Midbrain (tissue), 1 donor: Measurements from ENCODE around the gene FLRT2.

Experiments used
- DNase-seq: peaks from one replicate; lab custom pipeline; 2025; lab: John Stamatoyannopoulos, UW

Gene FLRT2

DNA sequence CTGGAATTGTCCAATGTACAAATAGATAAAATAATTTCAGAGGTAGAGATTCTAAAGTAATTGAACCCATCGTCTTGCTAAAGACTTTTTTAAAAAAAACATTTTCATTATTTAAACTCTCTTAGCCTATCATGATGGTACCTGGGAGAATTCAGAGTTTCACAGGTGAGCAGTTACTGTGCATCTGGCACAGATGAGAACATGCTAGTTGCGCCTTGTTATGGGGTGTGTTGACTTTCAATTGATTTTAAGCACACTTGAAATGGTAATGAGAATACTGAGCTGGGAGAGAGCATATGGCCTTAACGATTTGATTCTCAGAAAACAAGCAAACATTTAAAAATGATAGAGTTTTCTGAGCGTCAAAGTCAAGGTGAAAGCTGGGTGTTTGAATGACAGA lies 66.6 kb downstream of the FLRT2 start:
- no peak for DNase-seq

DNA sequence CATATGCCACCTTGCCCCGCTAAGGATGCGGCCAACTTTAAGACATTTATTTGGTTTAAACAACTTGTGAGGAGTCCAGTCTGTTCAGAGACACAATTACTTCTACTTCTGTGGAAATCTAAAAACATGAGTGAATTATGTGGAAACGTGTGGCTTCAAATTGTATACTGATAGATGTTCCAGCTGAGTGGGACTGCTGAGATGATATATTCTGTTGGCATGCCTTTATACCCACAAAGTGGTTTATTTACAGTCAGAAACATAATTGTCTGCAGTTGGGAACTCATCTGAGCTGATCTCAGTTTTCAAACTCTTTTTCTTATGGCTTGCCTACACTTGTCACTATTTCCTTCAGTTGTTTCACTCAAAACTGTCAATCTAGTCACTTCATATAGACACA lies 67.8 kb downstream of the FLRT2 start:
- DNase-seq = no peak

DNA sequence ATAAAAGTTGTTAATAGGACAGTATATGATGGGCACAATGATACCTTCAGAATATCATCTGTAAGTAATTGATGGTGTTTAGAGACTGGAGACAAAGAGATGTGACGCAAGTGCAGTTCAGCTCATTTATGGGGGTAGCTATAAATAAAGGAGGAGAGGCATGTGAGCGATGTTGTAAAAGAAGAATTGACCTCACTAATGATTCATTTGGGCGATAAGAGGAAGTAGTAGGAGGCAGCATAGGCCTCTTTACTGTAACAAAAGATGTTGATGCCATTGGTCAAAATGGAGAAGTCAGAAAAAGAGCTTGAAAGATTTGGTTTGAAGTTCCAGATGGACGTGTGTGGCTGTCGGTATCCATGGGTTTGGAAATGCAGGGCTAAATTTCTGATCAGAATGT lies 70.0 kb downstream of the FLRT2 start:
- DNase-seq = no peak

DNA sequence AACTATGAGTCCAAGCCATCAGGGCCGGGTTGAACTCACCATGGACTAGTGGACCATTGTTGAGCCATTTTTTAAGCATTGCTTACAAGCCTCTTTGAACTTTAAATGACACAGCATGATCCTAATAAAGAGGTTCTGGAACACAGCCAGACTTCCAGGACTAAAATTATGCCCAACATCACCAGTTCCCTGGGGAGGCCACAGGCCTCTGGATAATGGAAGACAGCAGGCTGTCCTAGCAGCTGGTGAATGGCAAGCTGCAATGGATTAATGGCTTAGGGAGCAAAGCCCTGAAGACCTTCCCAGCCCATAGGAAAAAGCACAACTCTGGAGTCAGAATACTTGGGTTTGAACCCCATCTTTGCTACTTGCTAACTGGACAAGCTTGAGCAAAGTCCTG lies 71.3 kb downstream of the FLRT2 start:
- DNase-seq = no peak

DNA sequence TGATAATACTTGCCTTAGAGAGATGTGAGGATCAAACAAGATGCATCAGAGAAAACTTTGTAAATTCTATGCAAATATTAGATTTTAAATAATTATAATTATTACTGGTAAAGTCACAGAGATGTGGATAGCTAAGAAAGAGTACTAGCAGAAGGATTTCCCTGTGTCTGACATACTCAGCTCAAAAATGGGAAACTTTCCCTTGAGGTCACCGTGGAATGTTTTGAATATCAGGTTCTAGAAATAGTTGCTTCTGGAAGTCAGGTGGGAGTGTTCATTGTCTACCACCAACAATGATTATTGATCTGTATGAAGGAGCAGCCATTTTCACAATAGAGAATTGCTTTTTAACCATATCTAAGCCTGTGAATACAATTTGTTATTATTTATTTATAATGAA lies 71.7 kb downstream of the FLRT2 start:
- no peak for DNase-seq

DNA sequence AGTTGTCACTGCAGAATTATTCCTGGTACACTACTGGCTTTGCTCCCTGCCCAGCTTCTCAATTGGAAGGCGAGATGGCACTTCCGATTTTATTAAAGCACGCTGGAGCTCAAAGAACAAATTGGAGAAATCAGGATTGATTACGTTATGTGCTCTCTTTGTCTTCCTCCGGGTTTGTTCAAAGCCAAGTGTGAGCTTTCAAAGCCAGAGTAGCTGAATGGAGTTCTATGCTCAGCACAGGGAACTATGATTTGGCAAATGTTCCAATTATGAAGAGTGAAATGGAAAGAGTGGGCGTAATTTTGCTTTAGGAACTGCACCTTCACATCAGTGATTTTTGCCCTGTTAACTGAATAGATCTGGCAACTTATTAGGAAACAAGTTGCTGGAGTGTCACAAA lies 72.4 kb downstream of the FLRT2 start:
- no peak for DNase-seq

DNA sequence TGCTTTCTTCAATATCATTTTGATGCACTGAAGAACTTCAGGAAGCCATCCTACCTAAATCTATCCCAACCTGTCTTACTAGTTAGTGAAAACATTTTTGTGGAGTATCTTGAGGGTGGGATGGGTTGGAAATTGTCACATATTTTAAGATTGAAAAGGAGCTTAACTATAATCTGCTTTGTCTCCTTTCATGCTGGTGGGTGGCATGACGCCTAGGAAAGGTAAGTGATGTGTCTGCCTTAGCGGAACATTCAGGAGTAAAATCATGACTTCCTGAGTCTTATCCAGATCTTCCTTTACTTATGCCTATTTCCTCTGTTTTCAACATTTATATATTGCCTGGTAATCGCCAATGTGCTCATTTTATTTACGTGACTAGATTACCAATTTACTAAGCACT lies 74.1 kb downstream of the FLRT2 start:
- no peak for DNase-seq

DNA sequence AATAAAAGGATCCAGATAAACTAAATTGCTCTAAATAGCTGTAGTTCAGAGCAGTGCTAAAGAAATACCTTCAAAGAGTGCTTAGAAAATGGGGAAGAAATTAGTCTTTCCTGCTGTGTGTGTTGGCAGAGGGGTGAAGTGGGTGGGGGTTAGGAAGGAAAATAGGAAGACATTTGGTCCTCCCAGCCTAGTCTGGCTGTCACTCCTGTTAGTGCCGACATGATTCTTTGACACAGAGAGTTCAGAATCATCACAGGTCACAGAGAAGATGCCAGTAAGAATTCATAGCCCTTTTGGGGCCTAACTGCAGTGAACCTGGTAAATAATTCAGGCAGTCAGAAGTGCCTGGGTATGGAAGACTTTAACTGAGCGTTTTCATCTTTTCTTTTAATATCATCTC lies 74.8 kb downstream of the FLRT2 start:
- DNase-seq = no peak

DNA sequence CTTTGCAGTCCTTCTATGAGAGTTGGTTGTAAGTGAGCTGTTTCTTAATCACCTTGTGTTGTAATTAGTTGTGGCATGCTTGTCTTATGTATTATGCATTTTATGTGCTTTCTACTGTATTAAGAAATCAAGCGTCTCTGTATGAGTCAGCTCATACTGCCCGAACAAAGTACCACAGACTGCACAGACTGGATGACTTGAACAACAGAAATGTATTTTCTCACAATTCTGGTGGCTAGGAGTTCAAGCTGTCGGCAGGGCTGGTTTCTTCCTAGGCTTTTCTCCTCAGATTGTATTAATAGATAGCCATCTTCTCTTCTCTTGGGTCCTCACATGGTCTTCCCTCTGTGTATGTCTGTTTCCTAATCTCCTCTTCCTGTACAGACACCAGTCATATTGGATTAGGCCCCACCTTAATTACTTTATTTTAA lies 77.7 kb downstream of the FLRT2 start:
- no peak for DNase-seq

DNA sequence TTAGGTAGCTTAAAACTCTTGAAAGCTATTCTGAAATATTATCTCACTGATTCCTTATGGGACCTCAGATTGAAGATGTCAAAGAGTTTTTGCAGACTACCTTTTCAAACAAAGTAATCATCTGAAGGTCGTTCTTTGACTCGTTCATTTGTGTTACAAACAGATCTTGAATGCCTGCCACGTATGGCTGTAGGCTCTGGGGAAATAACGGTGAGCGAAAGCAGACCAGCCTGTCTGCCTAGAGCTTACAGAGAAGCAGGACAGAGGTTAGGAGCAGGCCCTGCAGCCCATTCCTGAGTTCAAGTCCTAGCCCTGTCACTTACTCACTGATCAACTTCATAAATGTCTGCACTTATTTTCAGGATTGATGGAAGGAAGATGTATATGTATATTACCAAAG lies 83.6 kb downstream of the FLRT2 start:
- DNase-seq = no peak

DNA sequence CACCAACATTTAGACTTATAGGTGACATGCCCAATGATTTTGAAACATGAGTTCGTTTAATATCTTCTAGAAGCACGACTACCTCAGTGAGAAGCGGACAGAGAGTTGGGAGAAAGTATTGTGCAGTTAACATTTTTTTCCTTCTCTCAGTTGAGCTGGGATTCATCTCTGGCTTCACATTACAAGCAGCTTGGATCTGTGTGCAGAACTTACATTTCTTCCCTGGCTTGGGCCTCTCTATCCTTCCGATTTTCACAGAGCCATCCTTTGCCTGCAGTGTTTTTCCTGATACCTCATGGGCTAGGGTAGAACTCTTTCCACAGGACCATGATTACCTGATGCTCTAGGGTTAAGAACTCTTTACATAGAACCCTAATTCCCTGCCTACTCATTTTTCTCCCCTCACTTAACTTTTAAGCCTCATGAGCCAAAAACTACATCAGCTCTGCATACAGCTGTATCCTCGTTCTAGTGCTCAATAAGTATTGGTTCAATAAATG lies 86.5 kb downstream of the FLRT2 start:
- DNase-seq = no peak

DNA sequence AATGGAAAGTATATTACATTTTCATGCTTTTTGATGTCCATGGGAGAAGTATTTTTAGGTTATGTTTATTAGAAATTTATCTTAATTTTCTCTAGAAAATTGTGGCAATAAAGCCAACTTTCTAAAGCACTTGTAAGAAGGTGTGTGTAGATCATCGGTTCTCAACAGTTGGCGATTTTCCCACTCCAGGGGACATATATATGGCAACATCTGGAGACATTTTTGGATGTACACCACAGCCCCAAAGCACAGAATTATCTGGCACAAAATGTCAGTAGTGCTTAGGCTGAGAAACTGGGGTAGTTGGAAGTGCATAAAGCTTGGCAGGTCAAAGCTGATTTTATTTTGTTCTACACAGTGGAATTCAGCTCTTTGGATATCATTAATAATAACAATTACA lies 86.9 kb downstream of the FLRT2 start:
- DNase-seq = no peak

DNA sequence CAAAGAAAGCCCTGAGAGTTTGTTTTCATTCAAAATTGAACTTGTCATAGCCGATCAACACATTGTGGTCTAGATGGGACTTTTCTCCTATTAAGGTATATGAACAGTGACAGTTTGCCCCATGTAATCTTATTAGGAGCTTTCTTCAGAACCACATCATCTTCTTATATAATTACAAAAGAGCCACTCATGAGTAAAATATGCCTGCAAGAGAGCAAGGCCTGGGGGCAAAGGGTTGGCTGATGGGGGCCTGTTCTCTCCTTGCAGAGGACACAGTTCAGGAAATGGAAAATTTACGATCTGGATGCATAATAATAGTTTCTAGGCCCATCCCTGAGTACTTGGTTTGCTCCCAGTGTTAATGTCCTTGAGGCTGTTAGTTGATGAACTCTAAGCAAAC lies 87.8 kb downstream of the FLRT2 start:
- DNase-seq = no peak

DNA sequence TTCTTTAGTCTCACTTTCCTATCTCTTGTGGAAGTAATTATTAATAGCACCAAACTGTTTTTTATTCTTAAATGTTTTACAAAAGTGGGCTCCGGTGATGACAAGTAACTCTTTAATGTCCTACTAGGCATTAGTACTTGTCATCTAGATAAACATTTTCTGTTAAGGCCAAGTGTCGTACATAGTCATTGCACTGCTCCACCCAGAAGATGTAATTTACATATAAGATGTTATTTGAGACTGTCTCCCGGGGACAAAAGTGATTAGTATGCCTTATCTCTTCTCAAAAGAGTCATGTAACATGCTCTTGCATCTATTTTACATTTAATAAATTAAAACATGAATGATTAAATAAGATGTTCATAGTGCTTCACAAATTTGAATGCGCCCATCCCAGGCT lies 88.4 kb downstream of the FLRT2 start:
- DNase-seq = no peak

DNA sequence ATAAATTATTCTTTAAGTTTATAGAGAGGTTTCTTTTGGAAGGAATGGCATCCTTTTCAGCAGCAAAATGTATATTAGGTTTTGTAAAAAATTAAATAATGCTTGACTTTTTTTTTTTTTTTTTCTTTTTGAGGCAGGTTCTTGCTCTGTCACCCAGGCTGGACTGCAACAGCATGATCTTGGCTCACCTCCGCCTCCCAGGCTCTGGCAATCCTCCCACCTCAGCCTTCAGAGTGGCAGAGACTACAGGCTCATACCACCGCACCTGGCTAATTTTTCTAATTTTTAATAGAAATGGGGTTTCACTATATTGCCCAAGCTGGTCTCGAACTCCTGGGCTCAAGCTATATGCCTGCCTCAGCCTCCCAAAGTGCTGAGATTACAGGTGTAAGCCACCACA lies 89.0 kb downstream of the FLRT2 start:
- DNase-seq = no peak

DNA sequence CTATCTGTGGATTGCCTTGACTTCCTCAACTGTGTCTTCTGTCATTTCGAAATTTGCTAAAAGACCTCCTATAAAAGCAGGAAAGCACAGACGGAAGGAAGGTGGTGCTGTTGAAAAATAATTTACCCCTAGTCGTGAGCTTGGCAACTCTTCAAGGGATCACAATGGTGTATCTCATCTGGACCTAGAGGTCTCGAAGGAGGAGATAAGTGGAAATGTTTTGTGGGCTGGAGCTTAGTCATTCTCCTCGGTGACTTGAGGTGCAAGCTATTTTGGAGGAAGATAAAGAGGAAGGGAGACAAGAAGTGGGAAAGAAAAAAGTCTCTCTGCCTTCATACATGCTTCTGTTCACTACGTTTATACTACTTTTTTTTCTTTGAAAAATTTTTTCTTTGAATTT lies 89.9 kb downstream of the FLRT2 start:
- DNase-seq = no peak

DNA sequence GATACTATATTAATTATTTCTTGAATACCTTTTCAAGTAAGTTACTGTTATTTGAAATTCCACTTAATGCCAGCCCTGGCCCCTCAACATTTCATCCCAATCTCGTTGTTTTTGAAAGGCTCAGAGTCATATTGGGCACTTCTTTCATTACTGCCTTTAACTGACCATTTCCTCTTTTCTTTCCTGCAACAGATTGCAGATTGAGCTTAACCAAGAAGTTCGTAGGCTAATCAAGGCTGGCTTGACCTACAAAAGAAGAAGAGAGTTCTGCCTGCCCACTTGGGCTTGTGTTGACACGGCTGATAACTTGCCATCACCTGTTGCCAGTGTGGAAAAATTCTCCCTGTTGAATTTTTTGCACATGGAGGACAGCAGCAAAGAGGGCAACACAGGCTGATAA lies 91.0 kb downstream of the FLRT2 start:
- no peak for DNase-seq

DNA sequence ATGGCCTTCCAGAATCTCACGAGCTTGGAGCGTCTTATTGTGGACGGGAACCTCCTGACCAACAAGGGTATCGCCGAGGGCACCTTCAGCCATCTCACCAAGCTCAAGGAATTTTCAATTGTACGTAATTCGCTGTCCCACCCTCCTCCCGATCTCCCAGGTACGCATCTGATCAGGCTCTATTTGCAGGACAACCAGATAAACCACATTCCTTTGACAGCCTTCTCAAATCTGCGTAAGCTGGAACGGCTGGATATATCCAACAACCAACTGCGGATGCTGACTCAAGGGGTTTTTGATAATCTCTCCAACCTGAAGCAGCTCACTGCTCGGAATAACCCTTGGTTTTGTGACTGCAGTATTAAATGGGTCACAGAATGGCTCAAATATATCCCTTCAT lies 92.2 kb downstream of the FLRT2 start:
- no peak for DNase-seq

DNA sequence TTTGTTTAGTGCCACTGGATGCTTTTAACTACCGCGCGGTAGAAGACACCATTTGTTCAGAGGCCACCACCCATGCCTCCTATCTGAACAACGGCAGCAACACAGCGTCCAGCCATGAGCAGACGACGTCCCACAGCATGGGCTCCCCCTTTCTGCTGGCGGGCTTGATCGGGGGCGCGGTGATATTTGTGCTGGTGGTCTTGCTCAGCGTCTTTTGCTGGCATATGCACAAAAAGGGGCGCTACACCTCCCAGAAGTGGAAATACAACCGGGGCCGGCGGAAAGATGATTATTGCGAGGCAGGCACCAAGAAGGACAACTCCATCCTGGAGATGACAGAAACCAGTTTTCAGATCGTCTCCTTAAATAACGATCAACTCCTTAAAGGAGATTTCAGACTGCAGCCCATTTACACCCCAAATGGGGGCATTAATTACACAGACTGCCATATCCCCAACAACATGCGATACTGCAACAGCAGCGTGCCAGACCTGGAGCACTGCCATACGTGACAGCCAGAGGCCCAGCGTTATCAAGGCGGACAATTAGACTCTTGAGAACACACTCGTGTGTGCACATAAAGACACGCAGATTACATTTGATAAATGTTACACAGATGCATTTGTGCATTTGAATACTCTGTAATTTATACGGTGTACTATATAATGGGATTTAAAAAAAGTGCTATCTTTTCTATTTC lies 93.2 kb downstream of the FLRT2 start:
- DNase-seq = no peak

DNA sequence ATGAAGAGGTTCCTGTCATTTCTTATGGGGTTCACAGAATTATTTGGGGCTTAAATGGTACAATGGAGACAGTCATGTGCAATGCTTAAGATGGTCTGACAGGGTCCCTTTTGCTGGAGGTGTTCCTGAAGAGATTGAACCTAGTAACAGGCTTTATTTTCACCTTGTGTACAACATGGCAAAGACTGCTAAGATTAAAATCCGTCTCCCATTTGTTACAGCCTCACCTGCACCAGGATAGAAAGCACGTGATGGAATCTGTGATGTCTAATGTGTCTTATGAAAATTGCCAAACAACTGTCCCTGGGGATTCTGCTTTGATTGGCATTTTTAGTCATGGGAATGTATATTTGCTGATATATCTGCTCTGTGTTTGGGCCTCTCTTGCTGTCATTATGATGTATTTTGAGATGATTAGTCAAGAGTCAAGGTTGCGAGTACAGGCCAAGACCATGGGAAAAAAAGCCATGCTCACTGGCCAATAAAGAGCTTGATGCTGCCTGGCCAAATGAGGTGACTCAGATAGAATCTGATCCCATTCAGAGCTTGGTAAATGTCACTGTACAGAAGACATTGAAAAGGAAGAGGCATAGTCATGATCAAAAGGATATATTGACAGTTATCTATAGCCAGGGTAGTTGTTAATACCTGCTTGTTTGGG lies 96.1 kb downstream of the FLRT2 start:
- DNase-seq = no peak

DNA sequence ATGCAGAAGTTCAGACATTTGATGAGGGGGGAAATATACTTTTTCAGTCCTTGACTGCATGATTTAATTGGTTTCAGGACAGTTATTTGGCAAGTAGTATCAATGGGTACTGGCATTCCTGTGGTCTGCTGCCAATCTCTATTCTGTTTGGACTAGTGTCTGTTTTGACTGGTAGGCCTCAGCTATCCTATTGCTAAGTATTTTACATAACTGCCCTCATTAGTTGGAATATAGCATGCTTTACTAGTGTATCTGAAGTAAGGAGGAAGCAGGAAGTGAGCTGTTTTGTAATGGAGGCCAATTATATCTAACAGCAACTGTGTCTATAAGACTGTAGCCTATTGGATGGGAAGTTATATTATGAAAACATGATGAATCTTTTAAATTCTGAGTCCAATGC lies 104.3 kb downstream of the FLRT2 start:
- DNase-seq = no peak

DNA sequence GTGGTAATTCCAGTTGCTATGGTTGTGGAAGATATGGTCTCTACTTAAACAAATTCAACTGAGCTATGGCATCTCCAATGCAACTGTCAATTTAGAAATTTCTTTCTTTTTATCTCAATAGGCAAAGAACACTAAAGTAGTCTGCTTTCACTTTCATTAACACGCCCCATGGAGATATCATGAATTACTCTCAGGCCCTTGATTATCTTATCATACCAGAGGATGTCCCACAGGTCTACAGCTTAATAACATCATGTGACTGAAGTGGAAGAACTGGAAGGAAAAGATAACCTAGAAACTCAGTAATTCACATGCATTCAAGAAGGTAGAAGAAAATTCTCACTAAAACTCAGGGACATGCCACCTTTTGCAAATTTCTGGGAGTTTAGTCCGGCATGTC lies 114.3 kb downstream of the FLRT2 start:
- no peak for DNase-seq

DNA sequence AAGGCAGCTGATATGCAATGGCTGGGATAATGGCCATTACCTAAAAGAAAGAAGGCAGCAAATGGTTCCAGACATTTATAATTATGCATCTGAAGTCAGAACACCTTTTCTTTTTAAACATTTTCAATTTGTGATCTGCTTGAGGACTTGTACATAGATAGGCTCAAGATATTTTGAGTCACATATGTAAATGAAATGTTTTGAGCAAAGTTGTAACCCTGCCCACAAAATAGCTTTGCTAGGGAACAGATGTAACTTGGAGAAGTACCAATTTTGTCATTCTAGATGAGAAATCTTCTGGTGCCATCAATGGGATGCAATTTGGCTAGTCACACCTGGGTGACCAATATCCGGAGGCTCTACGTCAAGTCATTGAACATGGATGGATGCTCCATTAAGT lies 123.1 kb downstream of the FLRT2 start:
- no peak for DNase-seq
